Mesodermal cell (in vitro differentiated cells): Measurements from ENCODE around the gene UBN1.

Source experiments
- H3K27ac ChIP-seq: 2 replicates; pipeline ENCODE4 v1.7.0; 2013; ENCODE audit warnings: mild to moderate bottlenecking, low read depth, low read length, moderate library complexity; ENCODE audit not compliant: severe bottlenecking
- H3K36me3 ChIP-seq: 2 replicates; pipeline ENCODE4 v1.7.1; 2013; ENCODE audit warnings: mild to moderate bottlenecking, low read length, moderate library complexity; ENCODE audit not compliant: control insufficient read depth, insufficient read depth
- H3K4me1 ChIP-seq: one replicate; pipeline ENCODE4 v1.7.1; 2013; ENCODE audit warnings: mild to moderate bottlenecking, low read length; ENCODE audit not compliant: insufficient read depth, control insufficient read depth, poor library complexity, severe bottlenecking
- H3K4me3 ChIP-seq: 2 replicates; pipeline ENCODE4 v1.7.0; 2013; ENCODE audit warnings: low read length, control low read depth, mild to moderate bottlenecking; ENCODE audit not compliant: insufficient read depth, poor library complexity, severe bottlenecking; ENCODE audit errors: extremely low read depth
- H3K9me3 ChIP-seq: 2 replicates; pipeline ENCODE4 v1.7.1; 2013; ENCODE audit warnings: mild to moderate bottlenecking, low read length, moderate library complexity; ENCODE audit not compliant: control insufficient read depth
- WGBS, 2 experiments: methylation state at CpG; one replicate each; pipeline ENCODE4 v1.1.5; 2013; ENCODE audit warnings: missing lambda C conversion rate in 2 of 2; ENCODE audit not compliant: insufficient coverage in 2 of 2; 5-methylcytosine and 5-hydroxymethylcytosine counted together

UBN1 gene

GRCh38 chr16:4888428-4889135 is 41.3 kb downstream of the UBN1 start:
- no peaks in the 10 kb centered on the region for H3K9me3 ChIP-seq
- peaks cover 53% of the 10 kb centered on the region for H3K36me3 ChIP-seq
- no peak overlapping the region for H3K27ac ChIP-seq
- 87 to 95% methylated on average over 7 of the region's 9 CpGs for WGBS, 2 experiments
- no peak overlapping the region for H3K4me3 ChIP-seq
- H3K4me1 ChIP-seq, result no peaks in the 10 kb centered on the region

GRCh38 chr16:4890026-4890425 is 42.7 kb downstream of the UBN1 start:
- Histone ChIP-seq H3K27ac (no peak overlapping the region), H3K4me3 (no peak overlapping the region), H3K36me3 (peaks cover 40% of the 10 kb centered on the region), H3K9me3 (no peaks in the 10 kb centered on the region), H3K4me1 (no peaks in the 10 kb centered on the region)
- 91 to 92% methylated on average over 2 to 11 of the region's 11 CpGs for WGBS, 2 experiments

GRCh38 chr16:4890686-4891085 is 43.4 kb downstream of the UBN1 start:
- Histone ChIP-seq H3K36me3 (peaks cover 34% of the 10 kb centered on the region), H3K27ac (no peak overlapping the region), H3K4me1 (no peaks in the 10 kb centered on the region), H3K4me3 (no peak overlapping the region), H3K9me3 (no peaks in the 10 kb centered on the region)
- 95 to 100% methylated on average over 16 of the region's 16 CpGs for WGBS, 2 experiments

- Histone ChIP-seq H3K4me1 (no peaks in the 10 kb centered on the region), H3K36me3 (peaks cover 29% of the 10 kb centered on the region), H3K9me3 (no peaks in the 10 kb centered on the region), H3K4me3 (no peak overlapping the region), H3K27ac (no peak overlapping the region)
- WGBS, 2 experiments, result 95 to 96% methylated on average over 15 to 16 of the region's 16 CpGs
These were observed 44.0 kb downstream of the UBN1 start for GRCh38 chr16:4891097-4891885.

GRCh38 chr16:4891886-4892216 is 44.6 kb downstream of the UBN1 start:
- Histone ChIP-seq H3K4me3 (no peak overlapping the region), H3K36me3 (peaks cover 27% of the 10 kb centered on the region), H3K4me1 (no peaks in the 10 kb centered on the region), H3K9me3 (no peaks in the 10 kb centered on the region), H3K27ac (no peak overlapping the region)
- WGBS, 2 experiments, result 91 to 93% methylated on average over 10 to 11 of the region's 12 CpGs

- Histone ChIP-seq H3K27ac (no peak overlapping the region), H3K4me3 (no peak overlapping the region)
- 89 to 93% methylated on average over 22 to 23 of the region's 23 CpGs for WGBS, 2 experiments
These were observed 45.3 kb downstream of the UBN1 start for GRCh38 chr16:4892361-4893102.

GRCh38 chr16:4893103-4893862 is 46.0 kb downstream of the UBN1 start:
- H3K4me1 ChIP-seq, result no peaks in the 10 kb centered on the region
- peaks cover 14% of the 10 kb centered on the region for H3K36me3 ChIP-seq
- H3K9me3 ChIP-seq, result no peaks in the 10 kb centered on the region
- H3K4me3 ChIP-seq, result no peak overlapping the region
- 93 to 96% methylated on average over 23 to 24 of the region's 26 CpGs for WGBS, 2 experiments
- H3K27ac ChIP-seq, result no peak overlapping the region

More at GRCh38 chr16:4892361-4893102, 45.3 kb downstream of the UBN1 start:
- Histone ChIP-seq H3K9me3 (no peaks in the 10 kb centered on the region), H3K36me3 (peaks cover 20% of the 10 kb centered on the region), H3K4me1 (no peaks in the 10 kb centered on the region)

- Histone ChIP-seq H3K36me3 (peaks cover 8% of the 10 kb centered on the region), H3K27ac (no peak overlapping the region), H3K9me3 (no peaks in the 10 kb centered on the region), H3K4me1 (no peaks in the 10 kb centered on the region), H3K4me3 (no peak overlapping the region)
- 93 to 96% methylated on average over 11 to 20 of the region's 22 CpGs for WGBS, 2 experiments
These were observed 47.2 kb downstream of the UBN1 start for GRCh38 chr16:4894276-4895150.

- H3K4me1 ChIP-seq, result no peaks in the 10 kb centered on the region
- WGBS, 2 experiments, result 94 to 95% methylated on average over 12 to 13 of the region's 13 CpGs
- H3K27ac ChIP-seq, result no peak overlapping the region
- H3K36me3 ChIP-seq, result peaks cover 5% of the 10 kb centered on the region
- H3K9me3 ChIP-seq, result no peaks in the 10 kb centered on the region
- H3K4me3 ChIP-seq, result no peak overlapping the region
These were observed 48.1 kb downstream of the UBN1 start for GRCh38 chr16:4895366-4895765.
